ENCODE results near the gene ROR2.
A peak's percentile ranks its signal among the peaks of the same experiment; 100 is the strongest.

Gene ROR2

DNA sequence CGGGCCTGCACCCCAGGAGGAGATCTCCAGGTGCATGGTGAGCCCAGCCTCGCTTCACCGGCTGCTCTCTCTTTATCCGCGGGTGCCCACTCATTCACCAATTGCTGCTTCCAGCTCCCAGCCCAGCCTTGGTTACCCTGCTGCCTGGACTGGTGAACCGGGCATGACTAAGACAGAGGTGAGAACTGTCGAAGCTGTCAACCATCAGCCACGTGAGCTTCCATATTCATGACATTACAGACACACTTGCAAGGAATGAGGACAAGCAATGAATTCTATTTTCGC lies 220.5 kb downstream of the ROR2 start:
- H3K4me3 ChIP-seq (ENCODE audit: low read depth, low read length): no peak overlapping the region
- TF ChIP-seq, protein P1, sequence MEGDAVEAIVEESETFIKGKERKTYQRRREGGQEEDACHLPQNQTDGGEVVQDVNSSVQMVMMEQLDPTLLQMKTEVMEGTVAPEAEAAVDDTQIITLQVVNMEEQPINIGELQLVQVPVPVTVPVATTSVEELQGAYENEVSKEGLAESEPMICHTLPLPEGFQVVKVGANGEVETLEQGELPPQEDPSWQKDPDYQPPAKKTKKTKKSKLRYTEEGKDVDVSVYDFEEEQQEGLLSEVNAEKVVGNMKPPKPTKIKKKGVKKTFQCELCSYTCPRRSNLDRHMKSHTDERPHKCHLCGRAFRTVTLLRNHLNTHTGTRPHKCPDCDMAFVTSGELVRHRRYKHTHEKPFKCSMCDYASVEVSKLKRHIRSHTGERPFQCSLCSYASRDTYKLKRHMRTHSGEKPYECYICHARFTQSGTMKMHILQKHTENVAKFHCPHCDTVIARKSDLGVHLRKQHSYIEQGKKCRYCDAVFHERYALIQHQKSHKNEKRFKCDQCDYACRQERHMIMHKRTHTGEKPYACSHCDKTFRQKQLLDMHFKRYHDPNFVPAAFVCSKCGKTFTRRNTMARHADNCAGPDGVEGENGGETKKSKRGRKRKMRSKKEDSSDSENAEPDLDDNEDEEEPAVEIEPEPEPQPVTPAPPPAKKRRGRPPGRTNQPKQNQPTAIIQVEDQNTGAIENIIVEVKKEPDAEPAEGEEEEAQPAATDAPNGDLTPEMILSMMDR (IDR thresholded peaks at IDR 0.05; ENCODE audit: borderline replicate concordance, insufficient read depth, low read depth, low read length): no peak

DNA sequence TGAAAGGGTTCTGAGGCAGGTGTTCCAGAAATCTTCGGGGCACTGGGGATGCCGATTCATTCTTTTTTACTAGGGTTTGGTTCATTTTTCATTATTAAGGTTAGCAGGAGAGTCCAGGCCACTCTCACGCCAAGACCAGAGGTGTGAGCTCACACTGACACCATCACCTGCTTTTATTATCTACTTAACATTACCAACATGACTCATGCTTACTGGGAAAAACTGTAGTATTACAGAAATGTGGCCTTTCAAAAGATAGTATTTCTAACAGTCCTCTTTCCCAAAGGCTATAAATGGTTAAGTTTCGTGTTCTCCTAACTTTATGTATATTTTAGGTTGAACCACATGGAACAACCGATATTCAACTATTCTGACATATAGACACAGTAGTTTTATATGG lies 222.1 kb downstream of the ROR2 start:
- H3K4me3 ChIP-seq (ENCODE audit: low read depth, low read length): no peak overlapping the region
- TF ChIP-seq, protein P1 (IDR thresholded peaks at IDR 0.05; ENCODE audit: borderline replicate concordance, insufficient read depth, low read depth, low read length): no peak

DNA sequence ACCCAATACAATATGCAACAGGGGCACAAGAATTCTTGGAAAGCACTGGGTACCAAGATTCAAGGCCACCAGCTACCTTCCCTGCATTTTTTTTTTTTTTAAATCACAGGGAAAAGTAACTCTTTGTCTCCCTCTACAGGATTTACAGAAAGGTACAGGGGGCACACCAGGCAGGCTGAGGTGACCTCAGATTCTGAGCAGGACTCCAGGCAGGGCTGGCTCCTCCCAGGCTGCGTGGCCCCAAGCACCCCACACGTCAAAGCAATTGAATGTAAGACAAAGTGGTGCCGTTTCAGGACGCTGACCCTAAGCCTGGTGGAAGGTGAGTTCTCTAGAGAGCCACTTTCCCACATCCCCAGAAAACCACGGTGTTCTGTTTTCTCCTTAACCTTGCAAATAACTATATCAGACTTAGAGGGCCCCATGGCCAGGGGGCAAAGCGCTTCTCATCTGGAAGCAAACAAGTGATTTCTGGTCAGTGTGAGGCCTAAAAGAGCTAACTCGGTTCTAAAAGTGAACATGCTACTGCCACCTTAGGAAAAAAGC lies 222.6 kb downstream of the ROR2 start:
- H3K4me3 ChIP-seq (ENCODE audit: low read depth, low read length): no peak overlapping the region
- TF ChIP-seq, protein P1 (IDR thresholded peaks at IDR 0.05; ENCODE audit: borderline replicate concordance, insufficient read depth, low read depth, low read length): peak; percentile 62

DNA sequence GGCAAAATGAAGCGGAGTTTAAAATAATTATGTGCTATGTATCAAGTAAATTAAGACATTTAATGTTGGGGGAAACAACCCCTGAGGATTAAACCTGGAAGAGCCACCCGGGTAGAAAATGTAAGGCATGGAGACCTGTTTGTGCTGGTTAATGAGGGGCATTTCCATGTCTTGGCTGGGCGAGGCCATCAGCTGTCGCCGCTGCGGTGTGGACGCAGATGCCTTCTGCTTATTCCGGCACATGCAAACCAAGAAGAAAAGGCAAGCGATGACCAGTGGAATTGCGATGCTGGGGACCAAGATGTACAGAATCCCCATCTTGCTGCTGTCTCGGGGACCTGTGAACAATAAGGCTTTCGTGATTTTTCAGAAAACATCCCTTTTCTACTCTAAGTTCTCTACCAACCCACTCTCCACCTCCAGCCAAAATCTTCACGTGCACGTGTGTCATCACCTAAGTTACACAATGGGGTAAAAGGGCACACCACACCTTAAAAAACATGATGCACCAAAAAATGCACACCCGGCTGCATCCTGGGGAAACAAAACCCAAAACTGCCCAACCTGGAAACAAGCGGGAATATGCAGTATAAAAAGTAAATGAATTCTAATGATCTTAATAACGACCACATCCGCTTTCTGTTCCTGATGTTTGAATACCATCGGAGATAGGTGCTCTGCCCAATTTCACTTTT lies 223.5 kb downstream of the ROR2 start:
- no peak overlapping the region for H3K4me3 ChIP-seq (ENCODE audit: low read depth, low read length)
- TF ChIP-seq, protein P1 (IDR thresholded peaks at IDR 0.05; ENCODE audit: borderline replicate concordance, insufficient read depth, low read depth, low read length): no peak

DNA sequence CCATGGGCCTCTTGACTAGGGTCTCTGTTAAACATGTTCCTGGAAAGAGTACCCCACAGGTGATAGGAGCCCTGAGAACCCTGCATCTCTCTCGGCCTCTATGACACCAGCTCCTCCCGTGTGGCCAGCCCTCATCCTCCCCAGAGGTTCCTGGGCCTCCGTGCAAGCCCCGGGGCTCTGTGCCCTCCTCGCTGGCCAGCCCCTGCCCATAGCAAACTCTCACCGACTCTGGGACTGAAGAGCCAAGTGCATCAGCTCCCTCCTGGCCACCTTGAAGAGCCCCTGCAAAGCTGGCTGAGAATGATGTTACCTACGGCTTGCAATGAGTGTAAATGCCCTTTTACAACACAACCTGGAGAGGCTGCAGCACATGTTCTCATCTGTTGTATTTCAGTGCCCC lies 224.4 kb downstream of the ROR2 start:
- TF ChIP-seq, protein P1 (IDR thresholded peaks at IDR 0.05; ENCODE audit: borderline replicate concordance, insufficient read depth, low read depth, low read length): no peak
- no peak overlapping the region for H3K4me3 ChIP-seq (ENCODE audit: low read depth, low read length)

DNA sequence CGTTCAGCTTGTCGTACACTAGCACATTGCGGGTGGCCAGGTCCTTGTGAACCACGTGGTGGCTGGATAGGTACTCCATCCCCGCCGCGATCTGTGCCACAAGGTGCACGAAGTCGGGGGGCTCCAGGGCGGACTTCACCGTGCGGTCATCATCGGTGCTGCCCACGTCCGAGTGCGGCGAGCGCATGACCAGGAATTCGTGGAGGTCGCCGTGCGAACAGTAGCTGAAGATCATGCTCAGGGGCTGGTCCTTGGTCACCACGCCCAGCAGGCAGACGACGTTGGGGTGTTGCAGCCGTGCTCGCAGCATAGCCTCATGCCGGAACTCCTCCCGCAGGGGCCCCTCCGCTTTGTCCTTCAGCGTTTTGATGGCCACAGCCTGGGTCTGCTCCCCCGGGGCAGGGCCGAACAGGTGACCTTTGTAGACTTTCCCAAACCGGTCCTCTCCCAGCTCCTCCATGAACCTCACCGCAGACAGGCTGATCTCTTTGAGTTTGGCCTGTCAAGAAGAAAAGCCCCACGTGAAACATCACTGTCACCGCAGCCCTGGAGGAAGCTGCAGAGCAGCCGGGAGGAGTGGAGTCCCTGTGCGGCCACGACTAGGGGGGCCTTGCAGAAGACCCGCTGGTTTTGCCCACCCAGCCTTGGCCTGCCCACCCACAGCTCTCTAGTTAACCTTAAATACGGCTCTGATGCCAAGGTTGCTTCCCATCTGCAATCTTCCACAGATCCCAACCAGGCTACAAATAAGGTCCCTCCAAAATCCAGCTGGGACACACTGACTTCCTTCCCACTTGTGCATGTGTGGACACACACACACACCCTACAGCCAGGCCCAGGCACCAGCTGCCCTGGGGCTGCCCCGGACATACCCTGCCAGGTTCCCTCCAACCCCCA lies 225.2 kb downstream of the ROR2 start:
- TF ChIP-seq, protein P1 (IDR thresholded peaks at IDR 0.05; ENCODE audit: borderline replicate concordance, insufficient read depth, low read depth, low read length): no peak
- H3K4me3 ChIP-seq (ENCODE audit: low read depth, low read length): no peak overlapping the region

Measured in GM12875 (cell line).